Thymus (tissue), 11 donors: ENCODE results near the gene DUSP21. TPM values are rescaled to one million over a fixed set of nuclear protein-coding genes. Genes with fewer than 3 reads are reported as not detected.

Source experiments
- DNase-seq, 9 donors: peaks; one replicate each; pipeline ENCODE4 v3.0.0-alpha.2; 2013; ENCODE audit warnings: low spot score in 9 of 9, low read depth in 6 of 9, missing footprints in 1 of 9
- H3K27ac ChIP-seq, 2 donors: one replicate each; pipeline ENCODE4 v1.5.1; 2013; ENCODE audit warnings: control low read depth in 1 of 2, low read depth in 1 of 2, low read length in 1 of 2, mild to moderate bottlenecking in 1 of 2, moderate library complexity in 1 of 2
- H3K27me3 ChIP-seq, 2 donors: one replicate each; pipeline ENCODE4 v1.5.1; 2013; ENCODE audit warnings: low read length in 1 of 2; ENCODE audit not compliant: control insufficient read depth in 2 of 2, insufficient read depth in 1 of 2
- H3K36me3 ChIP-seq, 2 donors: one replicate each; pipeline ENCODE4 v1.5.1; 2013; ENCODE audit warnings: low read length in 1 of 2, mild to moderate bottlenecking in 1 of 2, moderate library complexity in 1 of 2; ENCODE audit not compliant: control insufficient read depth in 2 of 2, insufficient read depth in 2 of 2
- H3K4me1 ChIP-seq, 2 donors: one replicate each; pipeline ENCODE4 v1.5.1; 2013; ENCODE audit warnings: low read length in 2 of 2; ENCODE audit not compliant: control insufficient read depth in 2 of 2, insufficient read depth in 2 of 2
- H3K4me3 ChIP-seq, 2 donors: one replicate each; pipeline ENCODE4 v1.5.1; 2013; ENCODE audit warnings: low read length in 2 of 2, control low read depth in 1 of 2, mild to moderate bottlenecking in 1 of 2
- H3K9me3 ChIP-seq, 2 donors: one replicate each; pipeline ENCODE4 v1.5.1; 2013; ENCODE audit warnings: low read length in 1 of 2, mild to moderate bottlenecking in 1 of 2; ENCODE audit not compliant: control insufficient read depth in 2 of 2, insufficient read depth in 1 of 2
- WGBS: extraction: QIAGEN DNeasy Blood & Tissue Kit; methylation state at CpG from one replicate; pipeline ENCODE4 v1.1.7; 2013; 5-methylcytosine and 5-hydroxymethylcytosine counted together
- polyA plus RNA-seq: library from polyadenylated mRNA; stranded (reverse); fragments of 200-250 nt; gene quantifications from one replicate; pipeline ENCODE4 v1.2.3, GENCODE V29; 2013
- total RNA-seq: library from RNA; stranded (reverse); fragments of 120-200 nt; gene quantifications from one replicate; pipeline ENCODE4 v1.2.4, GENCODE V29; 2013
- donor health status: healthy.

Gene DUSP21
- total and polyA plus RNA-seq, 2 donors: not detected

DNA sequence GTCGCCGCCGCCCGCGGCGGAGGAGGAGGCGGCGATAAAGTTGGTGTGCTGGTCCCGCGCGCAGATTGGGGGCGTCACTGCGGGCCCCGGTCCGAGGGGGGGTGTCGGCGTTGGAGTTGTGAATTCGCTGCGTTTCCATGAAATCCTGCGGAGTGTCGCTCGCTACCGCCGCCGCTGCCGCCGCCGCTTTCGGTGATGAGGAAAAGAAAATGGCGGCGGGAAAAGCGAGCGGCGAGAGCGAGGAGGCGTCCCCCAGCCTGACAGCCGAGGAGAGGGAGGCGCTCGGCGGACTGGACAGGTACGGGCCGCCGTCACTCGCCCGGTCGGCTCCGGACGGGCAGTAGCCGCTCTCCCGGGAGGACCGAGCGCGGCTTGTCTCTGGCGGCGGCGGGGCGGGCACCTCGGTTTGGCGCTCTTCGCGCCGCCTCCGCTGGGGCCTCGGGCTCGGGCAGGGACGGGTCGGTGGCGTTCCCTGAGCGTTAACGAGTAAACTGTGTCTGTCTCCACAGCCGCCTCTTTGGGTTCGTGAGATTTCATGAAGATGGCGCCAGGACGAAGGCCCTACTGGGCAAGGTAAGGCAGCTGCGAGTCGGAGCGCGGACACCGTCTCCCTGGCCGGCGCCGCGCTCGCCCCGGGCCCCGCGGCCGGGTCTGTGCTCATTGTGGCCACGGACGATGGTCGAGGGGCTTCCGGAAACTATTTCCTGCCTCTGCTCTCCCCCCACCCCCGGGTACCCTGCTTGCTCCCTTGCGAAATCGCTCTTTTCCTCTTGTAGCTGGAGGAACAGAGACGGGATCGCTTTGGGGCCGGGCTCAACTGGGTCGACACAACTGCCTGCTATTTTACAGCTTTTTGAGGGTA lies 29.8 kb downstream of the DUSP21 start:
- Histone ChIP-seq H3K27me3 (no peaks in the 10 kb centered on the region), H3K27ac (peak overlapping the region; percentile 97 to 100), H3K9me3 (no peaks in the 10 kb centered on the region), H3K4me3 (peak overlapping the region; percentile 87 to 89), H3K4me1 (peaks cover 0 to 4% of the 10 kb centered on the region in 2 donors), H3K36me3 (no peaks in the 10 kb centered on the region)
- peak in 6 of 9 donors; percentile 12 to 83 (median 46) for DNase-seq
- WGBS: under 1% methylated on average over 88 of the region's 99 CpGs

DNA sequence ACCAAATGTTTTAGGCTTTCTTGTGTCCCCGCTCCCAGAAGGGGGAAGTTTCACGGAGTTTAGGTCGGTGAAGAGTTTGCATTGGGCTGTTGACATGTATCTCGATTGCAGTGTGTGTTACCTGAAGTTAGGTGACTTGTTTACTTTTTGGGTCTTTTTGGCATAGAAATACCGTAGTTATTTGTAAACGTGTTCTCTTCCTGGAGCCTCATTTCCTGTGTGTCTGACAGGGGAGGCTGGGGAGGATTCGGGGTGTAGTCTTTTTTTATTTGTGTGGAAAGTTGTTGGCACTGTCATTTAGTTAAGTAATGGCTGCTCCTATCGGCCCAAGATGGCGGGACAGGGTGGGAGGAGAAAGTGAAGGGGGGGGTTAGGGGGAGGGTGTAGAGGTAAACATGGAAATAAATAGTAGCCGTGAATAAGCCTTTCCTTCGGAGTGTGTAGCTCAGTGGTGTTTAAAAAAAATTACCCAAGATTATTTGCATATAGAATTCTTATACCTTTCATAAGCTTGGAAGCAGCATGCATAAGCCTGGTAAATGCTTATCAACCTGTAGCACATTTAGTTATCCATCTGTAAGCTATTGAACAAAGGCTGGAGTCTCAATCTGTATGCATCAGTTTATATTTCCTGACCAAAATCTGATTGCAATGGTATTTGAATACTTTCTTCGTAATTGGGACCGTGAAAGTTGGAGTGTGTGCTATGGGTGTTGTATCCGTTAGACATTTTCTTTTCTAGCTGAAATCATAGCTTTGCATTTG lies 30.8 kb downstream of the DUSP21 start:
- WGBS: under 1% methylated on average over 14 of the region's 14 CpGs
- Histone ChIP-seq H3K36me3 (no peaks in the 10 kb centered on the region), H3K27me3 (no peaks in the 10 kb centered on the region), H3K4me1 (peaks cover 0 to 4% of the 10 kb centered on the region in 2 donors), H3K9me3 (no peaks in the 10 kb centered on the region), H3K27ac (peak overlapping the region; percentile 97 to 100), H3K4me3 (peak overlapping the region; percentile 87 to 89)
- DNase-seq: peak in 7 of 9 donors; percentile 32 to 81 (median 53)

GRCh38 chrX:44875185-44875489 lies 31.3 kb downstream of the DUSP21 start:
- H3K27ac ChIP-seq: peak overlapping the region in 1 of 2 donors; percentile 100
- H3K4me1 ChIP-seq: peaks cover 0 to 4% of the 10 kb centered on the region in 2 donors
- H3K4me3 ChIP-seq: peak overlapping the region; percentile 87 to 89
- H3K9me3 ChIP-seq: no peaks in the 10 kb centered on the region
- no peaks in the 10 kb centered on the region for H3K36me3 ChIP-seq
- no peak for DNase-seq
- WGBS: 22% methylated on average over 5 of the region's 5 CpGs
- no peaks in the 10 kb centered on the region for H3K27me3 ChIP-seq

- WGBS: 42% methylated on average over 4 of the region's 4 CpGs
- Histone ChIP-seq H3K27ac (no peak overlapping the region), H3K4me1 (peaks cover 0 to 3% of the 10 kb centered on the region in 2 donors), H3K36me3 (no peaks in the 10 kb centered on the region), H3K4me3 (peak overlapping the region in 1 of 2 donors; percentile 21), H3K27me3 (no peaks in the 10 kb centered on the region), H3K9me3 (no peaks in the 10 kb centered on the region)
- DNase-seq: peak in 2 of 9 donors; percentile 8 to 24
Observed at GRCh38 chrX:44876086-44876485, 32.3 kb downstream of the DUSP21 start.

- H3K27ac ChIP-seq: no peak overlapping the region
- 97% methylated on average over 19 of the region's 19 CpGs for WGBS
- H3K4me1 ChIP-seq: no peaks in the 10 kb centered on the region
- no peaks in the 10 kb centered on the region for H3K27me3 ChIP-seq
- H3K9me3 ChIP-seq: no peaks in the 10 kb centered on the region
- H3K36me3 ChIP-seq: no peaks in the 10 kb centered on the region
- no peak overlapping the region for H3K4me3 ChIP-seq
- DNase-seq: no peak
Observed at GRCh38 chrX:44876767-44877166, 32.9 kb downstream of the DUSP21 start.

GRCh38 chrX:44878780-44879179 lies 35.0 kb downstream of the DUSP21 start:
- Histone ChIP-seq H3K27ac (no peak overlapping the region), H3K9me3 (no peaks in the 10 kb centered on the region), H3K4me3 (no peak overlapping the region), H3K27me3 (no peaks in the 10 kb centered on the region), H3K36me3 (no peaks in the 10 kb centered on the region), H3K4me1 (no peaks in the 10 kb centered on the region)
- WGBS: 96% methylated on average over 8 of the region's 8 CpGs
- no peak for DNase-seq

- WGBS: 94% methylated on average over 10 of the region's 10 CpGs
- Histone ChIP-seq H3K4me1 (no peaks in the 10 kb centered on the region), H3K27me3 (no peaks in the 10 kb centered on the region), H3K27ac (no peak overlapping the region), H3K4me3 (no peak overlapping the region), H3K9me3 (no peaks in the 10 kb centered on the region), H3K36me3 (no peaks in the 10 kb centered on the region)
- DNase-seq: no peak
Observed at GRCh38 chrX:44881549-44881948, 37.7 kb downstream of the DUSP21 start.

DNA sequence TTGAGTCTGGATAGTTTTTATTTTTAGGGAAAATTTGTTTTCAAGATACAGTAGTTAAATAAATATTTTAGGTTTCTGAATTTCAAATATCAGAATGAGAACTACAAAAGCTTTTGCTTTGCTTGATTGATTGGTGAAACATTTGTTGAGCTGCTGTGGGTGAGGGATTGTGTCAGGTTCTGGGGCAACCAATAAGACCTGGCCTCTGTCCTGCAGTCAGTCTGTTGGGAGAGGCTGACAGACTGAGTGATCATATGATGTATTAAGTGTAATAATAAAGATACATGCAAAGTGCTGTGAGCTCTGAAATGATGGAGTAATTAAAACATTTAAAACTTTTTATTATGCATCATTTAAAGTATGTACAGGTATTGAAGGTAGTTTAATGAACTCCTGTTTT lies 38.8 kb downstream of the DUSP21 start:
- Histone ChIP-seq H3K4me3 (no peak overlapping the region), H3K36me3 (no peaks in the 10 kb centered on the region), H3K4me1 (no peaks in the 10 kb centered on the region), H3K9me3 (no peaks in the 10 kb centered on the region), H3K27ac (no peak overlapping the region), H3K27me3 (no peaks in the 10 kb centered on the region)
- DNase-seq: no peak

GRCh38 chrX:44884944-44885343 lies 41.1 kb downstream of the DUSP21 start:
- H3K27ac ChIP-seq: no peak overlapping the region
- no peaks in the 10 kb centered on the region for H3K9me3 ChIP-seq
- no peaks in the 10 kb centered on the region for H3K4me1 ChIP-seq
- H3K36me3 ChIP-seq: no peaks in the 10 kb centered on the region
- no peak overlapping the region for H3K4me3 ChIP-seq
- H3K27me3 ChIP-seq: no peaks in the 10 kb centered on the region
- 88% methylated on average over 4 of the region's 4 CpGs for WGBS
- no peak for DNase-seq
